Mesothelial cell of epicardium (in vitro differentiated cells): ENCODE data around the gene C1QTNF12. TPM values are rescaled to one million over a fixed set of nuclear protein-coding genes. Genes with fewer than 3 reads are reported as not detected.
A peak's percentile ranks its signal among the peaks of the same experiment; 100 is the strongest.

ENCODE experiments used
- DNase-seq, 2 experiments: peaks; one replicate each; pipeline ENCODE4 v3.0.0; 2021; ENCODE audit warnings: low spot score in 2 of 2; ENCODE audit not compliant: unreplicated experiment in 2 of 2
- H3K27ac Mint-ChIP-seq: 2 replicates; pipeline ENCODE4 v1.8.0; 2021; ENCODE audit warnings: mixed read lengths
- H3K27me3 Mint-ChIP-seq: 2 replicates; pipeline ENCODE4 v1.8.0; 2021; ENCODE audit warnings: low read depth, mixed read lengths
- H3K36me3 Mint-ChIP-seq: 2 replicates; pipeline ENCODE4 v1.8.0; 2021; ENCODE audit warnings: mixed read lengths
- H3K4me1 Mint-ChIP-seq: 2 replicates; pipeline ENCODE4 v1.8.0; 2021; ENCODE audit warnings: mixed read lengths
- H3K4me3 Mint-ChIP-seq: 2 replicates; pipeline ENCODE4 v1.8.0; 2021; ENCODE audit warnings: mild to moderate bottlenecking, moderate library complexity, mixed read lengths
- H3K9me3 Mint-ChIP-seq: 2 replicates; pipeline ENCODE4 v1.8.0; 2021; ENCODE audit warnings: mixed read lengths
- CTCF ChIP-seq: fragments of 200-600 bp; sonication (generic); IDR thresholded peaks from one replicate; pipeline ENCODE4 v1.5.0; 2021; ENCODE audit warnings: antibody characterized with exemption; ENCODE audit not compliant: unreplicated experiment
- total RNA-seq: library from RNA; stranded (reverse); gene quantifications from 3 replicates; pipeline ENCODE4 v1.2.1, GENCODE V29; 2021

Gene C1QTNF12
- total RNA-seq, 1 donor from 2014 or later = 10.2 TPM

GRCh38 chr1:1286313-1287261, 40.1 kb upstream of the C1QTNF12 start:
- H3K4me1 Mint-ChIP-seq = peaks cover 3% of the 10 kb centered on the region
- no peak for TF ChIP-seq CTCF
- H3K36me3 Mint-ChIP-seq = no peaks in the 10 kb centered on the region
- H3K27me3 Mint-ChIP-seq = peaks cover 2% of the 10 kb centered on the region
- H3K9me3 Mint-ChIP-seq = no peaks in the 10 kb centered on the region
- no peak overlapping the region for H3K4me3 Mint-ChIP-seq
- H3K27ac Mint-ChIP-seq = no peak overlapping the region
- DNase-seq = no peak

- TF ChIP-seq CTCF = no peak
- Mint-ChIP-seq H3K27ac (no peak overlapping the region), H3K27me3 (peaks cover 2% of the 10 kb centered on the region), H3K4me1 (no peaks in the 10 kb centered on the region), H3K4me3 (no peak overlapping the region), H3K36me3 (no peaks in the 10 kb centered on the region), H3K9me3 (no peaks in the 10 kb centered on the region)
- DNase-seq = no peak
These were observed 39.2 kb upstream of the C1QTNF12 start for GRCh38 chr1:1285611-1286311.

- Mint-ChIP-seq H3K27ac (no peak overlapping the region), H3K4me3 (no peak overlapping the region), H3K36me3 (no peaks in the 10 kb centered on the region), H3K9me3 (no peaks in the 10 kb centered on the region), H3K27me3 (peaks cover 1% of the 10 kb centered on the region), H3K4me1 (no peaks in the 10 kb centered on the region)
- peak in 1 of 2 experiments; percentile 17 for DNase-seq
- TF ChIP-seq CTCF = no peak
These were observed 38.6 kb upstream of the C1QTNF12 start for GRCh38 chr1:1285102-1285571.

GRCh38 chr1:1284221-1285101, 37.9 kb upstream of the C1QTNF12 start:
- no peaks in the 10 kb centered on the region for H3K4me1 Mint-ChIP-seq
- H3K4me3 Mint-ChIP-seq = no peak overlapping the region
- TF ChIP-seq CTCF = no peak
- H3K9me3 Mint-ChIP-seq = no peaks in the 10 kb centered on the region
- no peak for DNase-seq
- H3K36me3 Mint-ChIP-seq = no peaks in the 10 kb centered on the region
- H3K27me3 Mint-ChIP-seq = no peaks in the 10 kb centered on the region
- no peak overlapping the region for H3K27ac Mint-ChIP-seq

GRCh38 chr1:1283821-1284220, 37.3 kb upstream of the C1QTNF12 start:
- Mint-ChIP-seq H3K36me3 (no peaks in the 10 kb centered on the region), H3K9me3 (no peaks in the 10 kb centered on the region), H3K4me3 (no peak overlapping the region), H3K27me3 (no peaks in the 10 kb centered on the region), H3K27ac (no peak overlapping the region), H3K4me1 (no peaks in the 10 kb centered on the region)
- DNase-seq = no peak
- TF ChIP-seq CTCF = no peak
